Transverse colon (tissue), 3 donors: Measurements from ENCODE around the gene EDN3.

ENCODE experiments used
- POLR2A ChIP-seq: fragments of 450-650 bp; IDR thresholded peaks from one replicate; pipeline ENCODE4 v1.6.1; 2016; ENCODE audit warnings: antibody characterized with exemption, mild to moderate bottlenecking, moderate library complexity
- POLR2AphosphoS5 ChIP-seq, 3 donors: sonication (generic); formaldehyde crosslinking; IDR thresholded peaks; one replicate each; pipeline ENCODE4 v1.6.1; 2016; ENCODE audit warnings: antibody characterized with exemption in 3 of 3

GRCh38 chr20:59255256-59255655 lies 45.2 kb upstream of the EDN3 start:
- TF ChIP-seq POLR2A (no peak), POLR2AphosphoS5 (IDR thresholded peaks at IDR 0.05) (no peak)
